GM12873 (cell line): Measurements from ENCODE around the gene IPPK.

ENCODE experiments used
- CTCF ChIP-seq: IDR thresholded peaks from 2 replicates; pipeline ENCODE4 v1.5.1; 2012; ENCODE audit warnings: low read depth, mild to moderate bottlenecking, moderate library complexity, low read length, control low read depth; ENCODE audit not compliant: insufficient read depth; ENCODE audit errors: missing control alignments

The IPPK gene

GRCh38 chr9:92605224-92605623 lies 64.7 kb downstream of the IPPK start:
- no peak for TF ChIP-seq CTCF

- no peak for TF ChIP-seq CTCF
Measured at GRCh38 chr9:92603990-92604389, 65.9 kb downstream of the IPPK start.

GRCh38 chr9:92603100-92603499 lies 66.8 kb downstream of the IPPK start:
- TF ChIP-seq CTCF = no peak

- TF ChIP-seq CTCF = no peak
Measured at GRCh38 chr9:92602413-92602812, 67.5 kb downstream of the IPPK start.

- no peak for TF ChIP-seq CTCF
Measured at GRCh38 chr9:92601451-92601850, 68.5 kb downstream of the IPPK start.

GRCh38 chr9:92600462-92601261 lies 69.3 kb downstream of the IPPK start:
- no peak for TF ChIP-seq CTCF

- no peak for TF ChIP-seq CTCF
Measured at GRCh38 chr9:92599938-92600461, 69.9 kb downstream of the IPPK start.
